Sigmoid colon (tissue), 7 donors: ENCODE measurements around the gene BTBD9. TPM values are rescaled to one million over a fixed set of nuclear protein-coding genes. Genes with fewer than 3 reads are reported as not detected.

Experiments
- DNase-seq: peaks from one replicate; pipeline ENCODE4 v3.0.0-alpha.2; 2019
- H3K27ac ChIP-seq, 4 donors: fragments of 200-600 bp; sonication (generic); one replicate each; pipeline ENCODE4 v1.5.1; 2016 to 2019; ENCODE audit warnings: mild to moderate bottlenecking in 1 of 4
- H3K27me3 ChIP-seq, 3 donors: fragments of 200-600 bp; sonication (generic); one replicate each; pipeline ENCODE4 v1.5.1; 2019; ENCODE audit warnings: mild to moderate bottlenecking in 1 of 3
- H3K36me3 ChIP-seq, 4 donors: fragments of 200-600 bp; sonication (generic); one replicate each; pipeline ENCODE4 v1.5.1; 2016 to 2019
- H3K4me1 ChIP-seq, 4 donors: fragments of 200-600 bp; sonication (generic); one replicate each; pipeline ENCODE4 v1.5.1; 2017 to 2019
- H3K4me3 ChIP-seq, 4 donors: fragments of 200-600 bp; sonication (generic); one replicate each; pipeline ENCODE4 v1.5.1; 2017 to 2019; ENCODE audit warnings: mild to moderate bottlenecking in 2 of 4, moderate library complexity in 1 of 4
- H3K9me3 ChIP-seq, 4 donors: fragments of 200-600 bp in 3 of 4; sonication (generic) in 3 of 4; one replicate each; pipeline versions ENCODE4 v1.5.1 to v1.6.1; 2013 to 2019
- EP300 ChIP-seq, 4 donors: sonication (generic); formaldehyde crosslinking; IDR thresholded peaks; one replicate each; pipeline ENCODE4 v1.6.1; 2017; ENCODE audit warnings: antibody characterized with exemption in 4 of 4
- POLR2A ChIP-seq, 2 donors: fragments of 450-650 bp; IDR thresholded peaks; one replicate each; pipeline ENCODE4 v1.6.1; 2016; ENCODE audit warnings: antibody characterized with exemption in 2 of 2, mild to moderate bottlenecking in 2 of 2, moderate library complexity in 2 of 2
- POLR2AphosphoS5 ChIP-seq, 4 donors: sonication (generic); formaldehyde crosslinking; IDR thresholded peaks; one replicate each; pipeline ENCODE4 v1.6.1; 2017; ENCODE audit warnings: antibody characterized with exemption in 4 of 4
- WGBS, 2 donors: extraction: QIAGEN DNeasy Blood & Tissue Kit; methylation state at CpG; one replicate each; pipeline ENCODE4 v1.1.7; 2013; 5-methylcytosine and 5-hydroxymethylcytosine counted together
- intact Hi-C: fragments of 100-400 bp; cut with DNase I; formaldehyde crosslinking; loops from one replicate; pipeline ENCODE4 v1.15.1; 2023
- polyA plus RNA-seq, 3 donors: library from polyadenylated mRNA; stranded (reverse); fragments of 200-250 nt; gene quantifications; one replicate each; pipeline ENCODE4 v1.2.3, GENCODE V29; 2013
- total RNA-seq, 4 donors: library from RNA; depleted of rRNA; stranded (reverse); fragments of >200 nt; gene quantifications; one replicate each; pipeline ENCODE4 v1.1.0, GENCODE V29; 2016
- TF ChIP-seq, protein P1 (sequence below), 4 experiments: fragments of 450-650 bp in 3 of 4; fragments of 200-600 bp in 1 of 4; IDR thresholded peaks; one replicate each; pipeline ENCODE4 v1.5.1; 2016 to 2019; ENCODE audit warnings: antibody characterized with exemption in 4 of 4, mild to moderate bottlenecking in 3 of 4, moderate library complexity in 2 of 4
- donor health status: healthy with polysubstance abuse.
- donor health status: Bipolar disorder and iron deficiency.
- donor health status: healthy.

BTBD9 gene
- total and polyA plus RNA-seq, 7 donors: 3.6 to 20.8 (median 10.5) TPM

DNA sequence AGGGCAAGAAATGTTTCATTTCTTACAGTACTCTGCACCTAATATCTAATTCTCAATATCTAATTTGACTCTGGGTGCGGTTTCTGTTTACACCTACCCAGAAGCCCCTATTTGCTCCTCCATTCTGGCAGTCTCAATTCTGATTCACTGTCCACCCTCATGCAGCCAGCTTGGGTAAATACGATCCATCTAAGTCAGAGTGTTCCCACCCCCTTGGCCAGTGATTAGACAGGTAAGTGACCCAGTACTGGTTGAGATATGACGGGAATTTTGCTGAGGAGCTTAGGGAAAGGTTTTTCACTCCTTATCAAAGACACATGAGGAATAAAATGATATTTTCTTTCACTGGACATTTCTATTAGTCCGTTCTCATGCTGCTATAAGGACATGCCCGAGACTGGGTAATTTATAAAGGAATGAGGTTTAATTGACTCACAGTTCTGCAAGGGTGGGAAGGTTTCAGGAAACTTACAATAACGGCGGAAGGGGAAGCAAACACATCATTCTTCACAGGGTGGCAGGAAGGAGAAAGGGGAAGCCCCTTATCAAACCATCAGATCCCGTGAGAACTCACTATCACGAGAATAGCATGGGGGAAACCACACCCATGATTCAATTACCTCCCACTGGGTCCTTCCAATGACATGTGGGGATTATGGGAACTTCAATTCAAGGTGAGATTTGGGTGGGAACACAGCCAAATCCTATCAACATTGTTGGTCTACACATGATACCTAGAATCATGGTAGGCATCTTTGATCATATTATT is 33.9 kb upstream of the BTBD9 start:
- intact Hi-C loops: no loop called here
- WGBS, 2 donors: 39 to 43% methylated on average over 9 of the region's 9 CpGs
- H3K4me1 ChIP-seq: no peaks in the 10 kb centered on the region

DNA sequence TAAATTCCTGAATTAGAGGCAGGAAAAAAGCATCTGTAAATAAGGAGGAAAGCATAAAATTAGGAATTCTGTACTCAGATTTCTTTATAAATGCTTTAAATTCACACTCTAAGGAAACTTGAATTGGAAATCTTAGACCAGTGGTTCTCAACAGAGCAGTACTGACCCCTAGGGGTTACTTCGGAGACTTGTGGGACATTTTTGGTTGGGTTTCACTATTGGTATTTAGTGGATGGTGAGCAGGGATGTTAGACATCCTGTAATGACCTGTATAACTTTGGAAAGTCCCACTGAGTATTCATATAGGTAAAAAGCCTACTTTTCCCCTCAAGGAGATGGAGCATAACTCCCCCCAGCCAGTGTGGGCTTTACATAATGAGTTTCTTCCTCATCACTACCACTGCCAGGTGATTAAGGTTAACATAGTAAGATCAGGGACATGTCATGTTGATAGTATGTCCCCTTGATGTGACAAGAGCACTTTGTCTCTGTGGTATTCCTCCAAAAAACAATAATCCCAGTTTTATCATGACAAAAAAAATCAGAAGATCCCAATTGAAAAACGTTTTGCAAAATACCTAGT is 32.2 kb upstream of the BTBD9 start:
- intact Hi-C loops: no loop called here
- DNase-seq: no peak
- H3K4me1 ChIP-seq: no peaks in the 10 kb centered on the region
- H3K27me3 ChIP-seq: no peaks in the 10 kb centered on the region
- H3K36me3 ChIP-seq: peaks cover 0 to 24% (median 2%) of the 10 kb centered on the region in 4 donors
- no peak overlapping the region for H3K4me3 ChIP-seq
- H3K27ac ChIP-seq: no peak overlapping the region
- no peaks in the 10 kb centered on the region for H3K9me3 ChIP-seq
- TF ChIP-seq POLR2AphosphoS5 (IDR thresholded peaks at IDR 0.05) (no peak), POLR2A (IDR thresholded peaks at IDR 0.05) (no peak), EP300 (IDR thresholded peaks at IDR 0.05) (no peak)
- TF ChIP-seq, protein P1, sequence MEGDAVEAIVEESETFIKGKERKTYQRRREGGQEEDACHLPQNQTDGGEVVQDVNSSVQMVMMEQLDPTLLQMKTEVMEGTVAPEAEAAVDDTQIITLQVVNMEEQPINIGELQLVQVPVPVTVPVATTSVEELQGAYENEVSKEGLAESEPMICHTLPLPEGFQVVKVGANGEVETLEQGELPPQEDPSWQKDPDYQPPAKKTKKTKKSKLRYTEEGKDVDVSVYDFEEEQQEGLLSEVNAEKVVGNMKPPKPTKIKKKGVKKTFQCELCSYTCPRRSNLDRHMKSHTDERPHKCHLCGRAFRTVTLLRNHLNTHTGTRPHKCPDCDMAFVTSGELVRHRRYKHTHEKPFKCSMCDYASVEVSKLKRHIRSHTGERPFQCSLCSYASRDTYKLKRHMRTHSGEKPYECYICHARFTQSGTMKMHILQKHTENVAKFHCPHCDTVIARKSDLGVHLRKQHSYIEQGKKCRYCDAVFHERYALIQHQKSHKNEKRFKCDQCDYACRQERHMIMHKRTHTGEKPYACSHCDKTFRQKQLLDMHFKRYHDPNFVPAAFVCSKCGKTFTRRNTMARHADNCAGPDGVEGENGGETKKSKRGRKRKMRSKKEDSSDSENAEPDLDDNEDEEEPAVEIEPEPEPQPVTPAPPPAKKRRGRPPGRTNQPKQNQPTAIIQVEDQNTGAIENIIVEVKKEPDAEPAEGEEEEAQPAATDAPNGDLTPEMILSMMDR (IDR thresholded peaks at IDR 0.05): peak in 3 of 4 experiments; percentile 24 to 55 (median 44)
- 16% methylated on average over 2 of the region's 2 CpGs for WGBS, 2 donors

More for the DNA sequence above, 33.9 kb upstream of the BTBD9 start:
- H3K36me3 ChIP-seq: peaks cover 0 to 40% (median 2%) of the 10 kb centered on the region in 4 donors
- no peak overlapping the region for H3K27ac ChIP-seq
- DNase-seq: no peak
- no peak overlapping the region for H3K4me3 ChIP-seq
- no peaks in the 10 kb centered on the region for H3K27me3 ChIP-seq
- no peak for TF ChIP-seq POLR2AphosphoS5 (IDR thresholded peaks at IDR 0.05)
- TF ChIP-seq, protein P1 (IDR thresholded peaks at IDR 0.05): no peak
- no peak for TF ChIP-seq POLR2A (IDR thresholded peaks at IDR 0.05)
- TF ChIP-seq EP300 (IDR thresholded peaks at IDR 0.05): no peak
- H3K9me3 ChIP-seq: no peaks in the 10 kb centered on the region

DNA sequence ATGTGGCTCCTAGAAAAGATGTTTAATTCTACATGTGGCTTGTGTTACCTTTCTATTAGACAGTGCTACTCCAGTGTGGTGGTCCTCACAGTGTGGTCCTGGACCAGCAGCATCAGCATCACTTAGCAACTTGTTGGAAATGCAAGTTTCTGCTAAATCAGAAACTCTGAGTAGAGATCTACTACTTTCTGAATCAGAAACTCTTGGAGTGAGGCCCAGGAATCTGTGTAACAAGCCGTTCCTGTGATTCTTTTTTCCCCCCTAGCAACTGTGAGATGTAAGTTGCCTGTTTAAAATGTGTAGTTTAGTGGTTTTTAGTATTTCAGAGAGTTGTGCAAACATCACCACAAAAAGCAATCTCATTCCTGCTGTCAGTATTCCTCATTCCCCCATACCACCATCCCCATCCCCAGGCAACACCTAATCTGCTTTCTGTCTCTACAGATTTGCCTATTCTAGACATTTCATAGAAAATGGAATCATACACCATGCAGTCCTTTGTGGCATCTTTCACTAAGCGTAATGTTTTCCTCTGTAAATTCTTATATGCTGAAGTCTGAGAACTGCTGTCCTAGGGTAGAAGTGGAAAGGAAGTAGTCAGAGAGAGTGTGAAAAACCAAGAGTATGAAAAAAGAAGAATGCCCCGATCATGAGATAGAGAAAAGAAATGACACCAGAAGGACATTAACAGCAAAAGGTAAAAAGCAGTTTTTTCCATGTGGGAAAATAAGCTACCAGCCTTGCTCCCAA is 18.9 kb upstream of the BTBD9 start:
- TF ChIP-seq POLR2A (IDR thresholded peaks at IDR 0.05): no peak
- no peak for TF ChIP-seq EP300 (IDR thresholded peaks at IDR 0.05)
- TF ChIP-seq, protein P1 (IDR thresholded peaks at IDR 0.05): no peak
- TF ChIP-seq POLR2AphosphoS5 (IDR thresholded peaks at IDR 0.05): no peak
- Histone ChIP-seq H3K27ac (no peak overlapping the region), H3K9me3 (no peaks in the 10 kb centered on the region), H3K4me1 (no peaks in the 10 kb centered on the region), H3K27me3 (no peaks in the 10 kb centered on the region), H3K4me3 (no peak overlapping the region), H3K36me3 (no peaks in the 10 kb centered on the region)
- 95 to 96% methylated on average over 3 of the region's 3 CpGs for WGBS, 2 donors
- intact Hi-C loops: no loop called here
- no peak for DNase-seq

DNA sequence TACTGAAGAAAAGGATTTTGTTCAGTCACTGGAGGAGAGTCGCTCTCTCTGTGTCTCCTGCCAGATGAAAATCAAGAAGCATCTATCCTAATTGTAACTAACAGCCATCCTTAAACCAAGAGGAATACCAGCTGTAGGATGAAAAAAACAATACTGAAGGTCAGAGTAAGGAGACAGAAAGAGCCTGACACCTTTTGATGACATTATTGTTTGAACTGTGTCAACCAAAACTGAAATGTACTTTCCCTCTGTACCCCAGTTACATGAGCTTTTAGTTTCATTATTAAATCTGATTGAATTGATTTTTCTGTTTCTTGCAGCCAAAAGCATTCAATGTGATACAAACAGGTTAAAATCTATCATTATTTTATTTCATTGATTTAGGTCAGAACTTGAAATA is 17.2 kb upstream of the BTBD9 start:
- Histone ChIP-seq H3K4me1 (no peaks in the 10 kb centered on the region), H3K27me3 (no peaks in the 10 kb centered on the region), H3K27ac (no peak overlapping the region), H3K36me3 (no peaks in the 10 kb centered on the region), H3K4me3 (no peak overlapping the region), H3K9me3 (no peaks in the 10 kb centered on the region)
- 92 to 98% methylated on average over 1 of the region's 1 CpG for WGBS, 2 donors
- TF ChIP-seq, protein P1 (IDR thresholded peaks at IDR 0.05): no peak
- TF ChIP-seq POLR2A (IDR thresholded peaks at IDR 0.05): no peak
- TF ChIP-seq EP300 (IDR thresholded peaks at IDR 0.05): no peak
- no peak for TF ChIP-seq POLR2AphosphoS5 (IDR thresholded peaks at IDR 0.05)
- no peak for DNase-seq
- intact Hi-C loops: no loop called here
